DND-41 (cell line): ENCODE results near the gene AAGAB.

Experiments
- ATAC-seq: fragments of 200-7000 bp; cut with Tn5 transposase; 3 replicates; pipeline ENCODE4 v1.9.1; 2021; ENCODE audit warnings: low read depth; ENCODE audit not compliant: insufficient read depth
- DNase-seq: peaks from one replicate; pipeline ENCODE4 v3.0.0-alpha.2; 2020
- H2AFZ ChIP-seq: 2 replicates; pipeline ENCODE4 v1.6.0; 2012; ENCODE audit warnings: low read depth, low read length
- H3K27ac ChIP-seq: 2 replicates; pipeline ENCODE4 v1.5.1; 2012; ENCODE audit warnings: low read length, inconsistent platforms
- H3K27me3 ChIP-seq: fragments of 200-600 bp; sonication (generic); 2 replicates; pipeline ENCODE4 v1.6.0; 2012; ENCODE audit warnings: low read length, mild to moderate bottlenecking, inconsistent platforms; ENCODE audit not compliant: insufficient read depth, poor library complexity
- H3K36me3 ChIP-seq: 2 replicates; pipeline ENCODE4 v1.5.1; 2012; ENCODE audit warnings: low read length, inconsistent platforms; ENCODE audit not compliant: insufficient read depth
- H3K4me1 ChIP-seq: 2 replicates; pipeline ENCODE4 v1.5.1; 2012; ENCODE audit warnings: mild to moderate bottlenecking, low read length; ENCODE audit not compliant: insufficient read depth
- H3K4me2 ChIP-seq: 2 replicates; pipeline ENCODE4 v1.6.0; 2012; ENCODE audit warnings: mild to moderate bottlenecking, moderate library complexity, low read length, inconsistent platforms; ENCODE audit not compliant: insufficient read depth
- H3K4me3 ChIP-seq, 2 experiments: fragments of 200-600 bp in 1 of 2; shearing (Covaris generic) in 1 of 2; 2 replicates each; pipeline ENCODE4 v1.5.1; 2012 to 2016; ENCODE audit warnings: inconsistent platforms in 2 of 2, low read length in 2 of 2, mild to moderate bottlenecking in 2 of 2, low read depth in 1 of 2, moderate library complexity in 1 of 2
- H3K79me2 ChIP-seq: 2 replicates; pipeline ENCODE4 v1.6.0; 2012; ENCODE audit warnings: low read length, inconsistent platforms; ENCODE audit not compliant: insufficient read depth
- H3K9ac ChIP-seq: 2 replicates; pipeline ENCODE4 v1.6.0; 2012; ENCODE audit warnings: low read depth, mild to moderate bottlenecking, inconsistent platforms, low read length, moderate library complexity
- H3K9me3 ChIP-seq: 2 replicates; pipeline ENCODE4 v1.5.1; 2012; ENCODE audit warnings: low read length, moderate library complexity, mild to moderate bottlenecking, inconsistent platforms; ENCODE audit not compliant: insufficient read depth, severe bottlenecking
- H4K20me1 ChIP-seq: 2 replicates; pipeline ENCODE4 v1.6.0; 2012; ENCODE audit warnings: low read length; ENCODE audit not compliant: insufficient read depth
- EZH2 ChIP-seq: IDR thresholded peaks from 3 replicates; pipeline ENCODE4 v1.6.1; 2012; ENCODE audit warnings: borderline replicate concordance, low read depth, mild to moderate bottlenecking, moderate library complexity, low read length, inconsistent platforms; ENCODE audit not compliant: severe bottlenecking
- TF ChIP-seq, protein P1 (sequence below): IDR thresholded peaks from 2 replicates; pipeline ENCODE4 v1.5.1; 2012; ENCODE audit warnings: borderline replicate concordance, low read length, moderate library complexity, mild to moderate bottlenecking; ENCODE audit not compliant: poor library complexity, severe bottlenecking; ENCODE audit errors: extremely low read depth

AAGAB gene

GRCh38 chr15:67187351-67187854, 67.1 kb downstream of the AAGAB start:
- H3K4me2 ChIP-seq = no peak overlapping the region
- no peak overlapping the region for H3K9ac ChIP-seq
- no peak overlapping the region for H2AFZ ChIP-seq
- H3K27me3 ChIP-seq = no peaks in the 10 kb centered on the region
- H4K20me1 ChIP-seq = 0 out of 2 replicates have a peak, but pooled peaks cover 4% of the 10 kb centered on the region
- H3K36me3 ChIP-seq = no peaks in the 10 kb centered on the region
- ATAC-seq (no peak), DNase-seq (no peak)
- no peaks in the 10 kb centered on the region for H3K9me3 ChIP-seq
- no peak overlapping the region for H3K27ac ChIP-seq
- TF ChIP-seq EZH2 = no peak
- H3K4me3 ChIP-seq = no peak overlapping the region
- H3K79me2 ChIP-seq = no peaks in the 10 kb centered on the region
- H3K4me1 ChIP-seq = no peaks in the 10 kb centered on the region

DNA sequence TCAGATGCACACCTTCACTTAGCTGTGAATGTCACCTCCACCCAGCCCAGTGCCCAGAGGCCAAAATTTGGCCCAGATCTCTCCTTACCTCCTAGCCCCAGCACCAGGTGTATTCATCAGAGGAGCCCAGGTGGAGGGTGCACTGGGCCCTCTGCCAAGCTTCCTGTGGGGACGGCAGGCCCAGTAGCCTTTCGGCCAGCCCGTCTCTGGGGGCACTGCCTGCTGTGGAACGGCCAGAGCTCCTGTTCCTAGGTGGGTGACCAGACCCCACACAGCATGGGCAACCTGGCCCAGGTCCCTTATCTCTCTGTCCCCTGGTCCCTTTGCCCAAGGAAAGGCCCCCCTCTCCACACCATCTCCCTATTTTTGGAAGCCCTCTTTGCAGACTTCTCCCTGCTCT, 67.8 kb downstream of the AAGAB start:
- ATAC-seq (no peak), DNase-seq (no peak)
- Histone ChIP-seq H3K36me3 (no peaks in the 10 kb centered on the region), H3K4me1 (no peaks in the 10 kb centered on the region), H3K27ac (no peak overlapping the region), H3K27me3 (no peaks in the 10 kb centered on the region), H3K4me3 (no peak overlapping the region), H3K9me3 (no peaks in the 10 kb centered on the region), H2AFZ (no peak overlapping the region), H4K20me1 (0 out of 2 replicates have a peak, but pooled peaks cover 4% of the 10 kb centered on the region), H3K79me2 (no peaks in the 10 kb centered on the region), H3K9ac (no peak overlapping the region), H3K4me2 (no peak overlapping the region)
- no peak for TF ChIP-seq EZH2
- TF ChIP-seq, protein P1, sequence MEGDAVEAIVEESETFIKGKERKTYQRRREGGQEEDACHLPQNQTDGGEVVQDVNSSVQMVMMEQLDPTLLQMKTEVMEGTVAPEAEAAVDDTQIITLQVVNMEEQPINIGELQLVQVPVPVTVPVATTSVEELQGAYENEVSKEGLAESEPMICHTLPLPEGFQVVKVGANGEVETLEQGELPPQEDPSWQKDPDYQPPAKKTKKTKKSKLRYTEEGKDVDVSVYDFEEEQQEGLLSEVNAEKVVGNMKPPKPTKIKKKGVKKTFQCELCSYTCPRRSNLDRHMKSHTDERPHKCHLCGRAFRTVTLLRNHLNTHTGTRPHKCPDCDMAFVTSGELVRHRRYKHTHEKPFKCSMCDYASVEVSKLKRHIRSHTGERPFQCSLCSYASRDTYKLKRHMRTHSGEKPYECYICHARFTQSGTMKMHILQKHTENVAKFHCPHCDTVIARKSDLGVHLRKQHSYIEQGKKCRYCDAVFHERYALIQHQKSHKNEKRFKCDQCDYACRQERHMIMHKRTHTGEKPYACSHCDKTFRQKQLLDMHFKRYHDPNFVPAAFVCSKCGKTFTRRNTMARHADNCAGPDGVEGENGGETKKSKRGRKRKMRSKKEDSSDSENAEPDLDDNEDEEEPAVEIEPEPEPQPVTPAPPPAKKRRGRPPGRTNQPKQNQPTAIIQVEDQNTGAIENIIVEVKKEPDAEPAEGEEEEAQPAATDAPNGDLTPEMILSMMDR = no peak

DNA sequence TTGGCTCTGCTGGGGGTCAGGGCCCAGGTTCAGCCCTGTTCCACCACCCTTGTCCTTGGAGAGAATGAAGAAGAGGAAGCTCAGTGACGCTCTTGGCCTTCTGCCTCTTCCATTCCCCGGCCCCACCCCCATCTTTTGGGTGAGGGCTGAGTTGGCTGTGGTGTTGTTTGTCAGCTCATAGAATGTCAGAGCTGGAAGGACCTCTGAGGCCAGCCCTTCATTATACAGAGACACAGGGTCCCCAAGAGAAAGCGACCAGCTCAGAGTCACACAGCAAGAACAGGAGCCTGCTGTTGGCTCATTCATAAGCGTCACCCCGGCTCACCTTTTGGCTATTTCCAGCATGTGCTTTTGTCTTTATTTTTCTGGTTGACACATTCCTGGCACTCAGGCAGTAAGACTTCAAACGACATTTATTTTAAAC, 68.2 kb downstream of the AAGAB start:
- H3K9me3 ChIP-seq = no peaks in the 10 kb centered on the region
- no peaks in the 10 kb centered on the region for H3K36me3 ChIP-seq
- no peak overlapping the region for H3K4me3 ChIP-seq
- TF ChIP-seq EZH2 = no peak
- TF ChIP-seq, protein P1 = no peak
- no peak overlapping the region for H3K4me2 ChIP-seq
- no peaks in the 10 kb centered on the region for H3K4me1 ChIP-seq
- no peak overlapping the region for H3K9ac ChIP-seq
- no peak for ATAC-seq
- no peaks in the 10 kb centered on the region for H3K27me3 ChIP-seq
- no peak for DNase-seq
- no peaks in the 10 kb centered on the region for H3K79me2 ChIP-seq
- H4K20me1 ChIP-seq = 0 out of 2 replicates have a peak, but pooled peaks cover 4% of the 10 kb centered on the region
- no peak overlapping the region for H2AFZ ChIP-seq
- H3K27ac ChIP-seq = no peak overlapping the region

GRCh38 chr15:67185621-67186225, 68.7 kb downstream of the AAGAB start:
- H3K27ac ChIP-seq = no peak overlapping the region
- no peak overlapping the region for H3K9ac ChIP-seq
- ATAC-seq = no peak

More at GRCh38 chr15:67185621-67186225, 68.7 kb downstream of the AAGAB start:
- DNase-seq = no peak
- no peaks in the 10 kb centered on the region for H3K79me2 ChIP-seq
- H3K4me2 ChIP-seq = no peak overlapping the region
- H3K27me3 ChIP-seq = no peaks in the 10 kb centered on the region
- no peak overlapping the region for H2AFZ ChIP-seq
- 0 out of 2 replicates have a peak, but pooled peaks cover 4% of the 10 kb centered on the region for H4K20me1 ChIP-seq
- H3K4me3 ChIP-seq = no peak overlapping the region
- H3K9me3 ChIP-seq = no peaks in the 10 kb centered on the region
- no peaks in the 10 kb centered on the region for H3K36me3 ChIP-seq
- no peaks in the 10 kb centered on the region for H3K4me1 ChIP-seq
- no peak for TF ChIP-seq EZH2
- TF ChIP-seq, protein P1 = no peak
